ENCODE measurements around the gene PHKA1.
"Not testable (repeated sequence)": the region's sequence is repeated elsewhere in the genome, so short reads cannot be mapped to it uniquely, and the experiment has no call there.

GRCh38 chrX:72713599-72714477 is at the start of gene PHKA1:
- TF ChIP-seq EZH2 (optimal IDR thresholded peaks at IDR 0.05; ENCODE audit: low read depth, low read length); CTCF (IDR thresholded peaks at IDR 0.05; ENCODE audit: low read length): not testable (repeated sequence)
